Tongue (tissue), 2 donors: ENCODE measurements around the gene SLU7. TPM values are rescaled to one million over a fixed set of nuclear protein-coding genes. Genes with fewer than 3 reads are reported as not detected.

Experiments used
- DNase-seq: peaks from one replicate; pipeline ENCODE4 v3.0.0-alpha.2; 2015
- total RNA-seq: library from RNA; depleted of rRNA; stranded (reverse); fragments of >200 nt; gene quantifications from one replicate; pipeline ENCODE4 v1.2.3, GENCODE V29; 2014

Gene SLU7
- total RNA-seq, 1 donor from 2014 or later = 77.5 TPM

- no peak for DNase-seq
These were observed 51.6 kb downstream of the SLU7 start for GRCh38 chr5:160367261-160367660.

GRCh38 chr5:160366230-160366629 is 52.7 kb downstream of the SLU7 start:
- DNase-seq = no peak

DNA sequence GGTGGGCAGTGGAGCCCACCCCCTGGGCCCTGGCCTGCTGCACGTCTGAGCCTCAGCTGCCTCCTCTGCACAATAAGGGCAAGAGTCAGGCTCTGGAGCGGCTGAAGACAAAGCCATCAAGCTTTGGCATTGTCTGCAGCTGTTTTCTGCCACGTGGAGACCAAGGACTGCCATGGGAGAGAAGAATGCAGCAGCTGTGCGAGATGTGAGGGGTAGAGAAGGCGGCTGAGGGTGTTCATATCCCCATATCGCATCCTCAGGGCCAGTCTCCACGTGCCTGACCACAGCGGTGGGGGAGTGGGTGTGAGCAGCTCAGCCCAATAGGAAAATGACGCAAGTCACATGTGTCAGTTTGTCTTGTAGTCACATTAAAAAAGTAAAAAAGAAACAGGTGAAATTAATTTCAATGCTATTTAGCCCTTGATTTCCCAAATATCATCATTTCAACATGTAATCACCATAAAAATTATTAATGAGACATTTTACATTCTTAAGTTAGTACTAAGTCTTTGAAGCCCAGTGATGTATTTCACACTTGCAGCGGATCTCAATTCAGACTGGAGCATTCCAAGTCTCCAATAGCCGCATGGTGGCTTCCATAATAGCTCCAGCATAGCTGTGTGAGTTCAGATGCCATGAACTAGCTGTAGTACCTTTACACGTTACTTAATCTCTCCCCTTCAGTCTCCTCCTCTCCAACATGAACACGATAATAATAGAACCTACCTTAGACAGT is 55.1 kb downstream of the SLU7 start:
- peak; percentile 94 for DNase-seq

DNA sequence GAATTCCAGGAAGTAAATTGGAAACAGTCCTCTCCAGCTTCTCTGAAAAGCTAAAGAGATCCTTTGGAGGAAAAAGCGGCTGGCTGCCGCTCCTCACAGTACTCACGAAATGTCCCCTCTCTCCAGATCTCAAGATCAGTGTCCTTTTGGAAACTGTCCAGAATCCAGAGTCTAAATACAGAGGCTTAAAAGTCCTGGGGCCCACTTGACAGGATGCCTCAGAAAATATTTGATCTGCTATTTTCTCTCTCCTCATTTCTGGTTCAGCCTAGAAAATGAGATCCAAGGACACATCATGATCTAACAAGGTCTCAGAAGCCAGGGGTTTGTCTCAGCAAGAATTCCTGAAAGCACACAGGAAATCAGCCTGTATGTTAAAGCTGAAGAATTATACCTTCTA is 55.7 kb downstream of the SLU7 start:
- peak; percentile 91 for DNase-seq

DNA sequence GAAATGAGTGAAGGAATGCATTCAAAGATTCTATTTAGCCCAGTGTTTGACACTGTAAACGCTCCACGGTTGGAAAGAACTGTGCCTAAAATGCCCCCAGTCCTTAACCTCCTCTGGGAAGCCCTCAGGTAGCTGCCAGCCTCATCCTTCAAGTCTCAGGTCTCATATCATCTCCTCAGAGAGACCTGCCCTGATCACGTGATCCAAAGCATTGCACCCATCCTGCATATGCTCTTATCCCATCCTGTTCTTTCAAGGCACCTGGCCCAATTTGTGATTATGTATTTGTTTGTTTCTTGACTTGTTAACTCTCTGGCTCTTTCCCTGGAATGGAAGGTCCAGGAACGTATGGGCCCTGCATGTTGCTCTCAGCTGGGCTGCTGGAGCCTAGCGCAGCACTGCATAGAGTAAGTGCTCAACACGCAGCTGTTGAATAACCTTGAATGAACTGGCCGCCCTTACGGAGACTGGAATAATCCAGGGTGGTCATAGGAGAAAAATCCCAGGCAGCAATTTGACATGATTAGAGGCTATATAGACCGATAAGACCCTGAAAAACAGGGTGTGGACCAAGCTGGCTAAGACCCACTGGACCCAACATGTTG is 57.2 kb downstream of the SLU7 start:
- peak; percentile 61 for DNase-seq

GRCh38 chr5:160360310-160360709 is 58.6 kb downstream of the SLU7 start:
- DNase-seq = no peak

DNA sequence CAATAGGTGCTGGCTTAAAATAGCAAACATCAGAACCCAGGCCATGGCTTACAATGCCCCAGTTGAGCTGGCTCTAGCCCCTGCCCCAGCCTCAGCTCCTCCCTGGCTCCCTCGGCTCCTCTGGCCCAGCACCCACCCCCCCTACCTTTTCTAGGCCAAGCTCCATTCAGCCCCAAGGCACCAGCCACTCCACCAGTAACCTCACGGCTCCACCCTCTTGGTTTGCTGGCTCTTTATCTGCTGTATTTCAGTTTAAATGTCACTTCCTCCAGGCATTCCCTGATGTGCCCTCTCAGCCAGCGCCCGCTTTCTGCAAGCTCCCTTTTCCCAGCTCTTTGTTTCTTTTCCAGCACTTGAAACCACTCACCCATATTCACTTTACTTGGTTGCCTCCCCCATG is 59.1 kb downstream of the SLU7 start:
- no peak for DNase-seq

DNA sequence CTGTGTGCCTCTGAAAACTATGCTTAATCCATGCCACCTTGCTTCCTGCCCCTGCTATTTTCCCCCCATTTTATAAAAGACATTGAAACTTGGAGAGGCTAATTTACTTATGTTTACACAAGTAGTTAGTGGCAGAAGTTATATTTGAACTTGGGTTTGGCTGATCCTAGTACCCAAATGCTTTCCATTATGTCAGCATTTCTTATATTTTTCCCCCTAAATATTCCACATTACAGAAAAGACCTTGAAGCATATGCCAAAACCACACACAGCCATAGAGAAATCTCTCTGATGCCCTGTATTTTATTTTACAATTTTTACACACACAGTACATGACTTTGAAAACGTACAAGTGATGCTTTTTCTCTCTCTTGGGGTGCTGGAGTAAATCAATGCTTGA is 59.6 kb downstream of the SLU7 start:
- peak; percentile 24 for DNase-seq

DNA sequence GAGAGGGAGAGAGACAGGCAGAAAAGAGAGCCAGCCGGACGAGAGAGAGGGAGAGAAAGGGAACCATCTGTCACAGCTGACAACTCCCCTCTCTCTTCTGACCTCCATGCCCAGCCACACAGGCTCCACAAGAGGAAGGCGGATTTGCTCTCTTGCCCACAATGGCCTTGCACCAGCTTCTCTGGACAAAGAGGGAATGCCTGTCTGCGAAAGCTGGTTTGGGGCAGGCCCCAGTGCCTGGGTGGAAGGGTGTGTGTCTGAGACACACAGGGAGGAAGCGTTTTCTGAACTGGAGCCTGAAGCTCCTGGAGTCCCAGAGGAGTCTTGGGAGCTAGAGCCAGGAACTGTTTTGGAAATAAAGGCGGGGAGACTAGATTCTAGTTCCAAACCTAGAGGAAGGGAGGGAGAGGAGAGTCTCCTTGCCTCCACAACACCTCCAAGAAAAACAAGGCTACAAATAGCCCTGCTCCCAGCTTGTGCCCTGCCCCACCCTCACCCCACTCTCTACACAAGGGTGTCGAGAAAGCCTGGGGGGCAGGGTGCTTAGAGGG is 60.9 kb downstream of the SLU7 start:
- peak; percentile 86 for DNase-seq

DNA sequence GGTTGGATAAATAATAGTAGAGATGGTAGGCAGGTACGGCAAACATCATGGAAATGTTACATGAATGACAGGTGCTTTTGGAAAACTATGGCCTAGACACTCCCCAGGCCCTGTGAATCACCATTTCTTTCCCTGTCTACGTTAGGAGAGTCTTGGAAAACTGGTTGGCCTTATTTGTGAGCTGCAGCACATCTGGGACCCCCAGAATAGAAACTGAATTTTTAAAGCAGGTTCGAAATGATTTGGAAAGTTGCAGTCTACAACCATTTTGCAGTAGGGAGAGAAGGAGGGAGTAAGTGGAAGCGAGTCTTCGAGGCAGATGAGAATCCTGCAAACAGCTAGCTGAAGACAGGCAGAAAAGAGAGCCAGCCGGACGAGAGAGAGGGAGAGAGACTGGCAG is 61.5 kb downstream of the SLU7 start:
- DNase-seq = peak; percentile 54

DNA sequence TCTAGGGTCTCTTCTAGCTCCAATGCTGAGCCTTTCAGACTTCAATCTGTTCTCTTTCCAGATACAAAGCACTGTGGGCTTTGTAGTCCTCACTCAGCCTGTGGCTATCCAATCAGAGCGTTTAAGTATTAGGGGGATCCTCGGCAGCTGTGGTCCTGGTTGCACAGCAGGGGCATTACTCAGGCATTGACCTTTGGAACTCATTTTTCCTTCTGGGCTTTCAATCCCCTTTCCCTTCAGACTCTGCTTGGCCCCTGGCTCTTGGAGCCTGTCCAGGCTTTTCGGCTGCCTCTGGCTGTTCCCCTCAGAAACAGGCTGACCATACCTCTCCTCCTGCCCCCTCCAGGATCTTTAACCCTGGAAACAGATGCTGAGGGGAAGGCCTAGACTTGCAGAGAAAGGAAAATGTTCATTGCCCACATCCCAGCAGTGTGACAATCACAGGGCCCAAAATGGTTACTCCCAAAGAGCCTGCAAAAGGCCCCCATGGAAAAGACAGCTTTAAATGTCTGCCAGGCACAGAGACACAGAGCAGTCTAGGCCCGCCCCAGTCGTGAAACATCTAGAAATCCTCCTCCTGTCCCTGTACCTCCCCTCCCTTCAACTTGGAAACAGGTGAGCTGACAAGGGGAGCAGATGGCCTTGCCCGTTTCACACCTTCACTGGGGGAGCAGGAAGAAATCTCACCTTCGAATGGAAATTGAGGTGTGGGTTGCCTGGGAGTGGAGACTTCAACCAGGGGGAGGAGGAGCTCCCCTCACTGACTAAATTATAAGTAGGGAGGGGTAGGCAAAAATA is 62.1 kb downstream of the SLU7 start:
- peak; percentile 71 for DNase-seq

DNA sequence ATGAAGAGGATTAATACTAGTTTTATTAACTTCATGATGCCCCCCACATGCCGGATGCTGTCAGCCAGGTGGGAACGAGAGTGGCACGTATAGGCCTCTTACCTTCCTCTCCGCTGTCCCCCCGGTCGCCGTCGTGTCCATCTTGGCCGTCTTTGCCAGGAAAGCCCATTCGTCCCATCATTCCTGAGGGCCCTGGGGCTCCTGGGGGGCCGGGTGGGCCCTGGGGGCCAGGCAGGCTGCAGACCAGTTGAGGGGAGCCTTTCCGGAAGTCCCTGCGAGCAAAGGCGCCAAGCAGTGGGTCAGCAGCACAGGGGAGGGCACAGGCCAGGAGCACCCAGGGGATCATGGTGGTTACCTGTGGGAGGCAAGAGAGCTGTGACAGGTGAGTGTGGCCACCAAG is 64.2 kb downstream of the SLU7 start:
- DNase-seq = no peak

GRCh38 chr5:160353379-160353778 is 65.5 kb downstream of the SLU7 start:
- peak; percentile 49 for DNase-seq

- no peak for DNase-seq
These were observed 66.6 kb downstream of the SLU7 start for GRCh38 chr5:160352308-160352707.

Other genes starting within 250 kb of the SLU7 start
- gene FABP6, start 189.6 kb downstream of the SLU7 start, total RNA-seq = not detected
- gene CCNJL, start 106.5 kb downstream of the SLU7 start, total RNA-seq = 8.3 TPM
- gene C1QTNF2, start 48.5 kb downstream of the SLU7 start, total RNA-seq = 27.8 TPM
- gene FAM200C, start 19.0 kb downstream of the SLU7 start, total RNA-seq = 17.0 TPM
- 45.9 TPM for gene PTTG1, start 2.8 kb upstream of the SLU7 start, total RNA-seq